Anterior cingulate cortex (tissue), 58 donors: ENCODE results near the gene SH3TC2.

ENCODE experiments used
- DNase-seq, 58 donors: peaks; one replicate each; lab custom pipeline; 2025; lab: John Stamatoyannopoulos, UW

The SH3TC2 gene

DNA sequence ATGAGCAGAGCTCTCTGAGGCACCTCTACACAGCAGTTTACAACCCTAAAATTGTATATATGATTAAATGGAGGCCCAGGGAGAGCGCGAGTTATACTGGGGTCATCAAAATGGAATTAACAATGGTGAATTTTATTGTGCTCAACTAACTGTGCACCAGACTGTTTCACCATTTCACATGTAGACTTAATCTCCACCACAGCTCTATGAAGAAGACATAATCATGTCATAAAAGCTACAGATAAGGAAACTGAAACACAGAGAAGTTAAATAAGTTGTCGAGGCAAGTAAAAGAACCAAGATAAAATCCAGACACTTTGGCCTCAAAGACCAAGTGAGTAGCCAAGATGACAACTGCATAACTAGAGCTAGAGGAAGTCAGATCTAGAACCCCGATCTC is 1.5 kb downstream of the SH3TC2 start:
- no peak for DNase-seq

DNA sequence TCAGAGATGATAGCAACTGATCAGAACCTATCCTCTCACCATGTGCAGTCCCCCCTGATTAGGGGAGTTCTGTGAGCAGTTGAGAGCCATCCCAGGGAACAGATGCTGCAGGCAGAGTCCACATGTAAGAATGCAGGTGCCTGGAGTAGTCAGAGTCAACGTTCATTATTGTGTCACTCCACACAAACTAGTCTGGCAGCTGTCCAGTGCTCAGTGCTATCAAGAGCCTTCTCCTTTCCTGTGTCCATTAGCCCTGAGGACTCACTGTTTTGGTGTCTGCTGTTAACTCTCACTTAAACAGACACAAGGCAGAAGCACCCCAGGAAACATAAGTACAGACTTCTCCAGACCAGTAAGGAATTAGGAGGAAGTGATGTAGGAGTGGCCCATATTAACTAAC is 2.5 kb downstream of the SH3TC2 start:
- peak in 5 of 58 donors; percentile 3 to 49 (median 13) for DNase-seq

DNA sequence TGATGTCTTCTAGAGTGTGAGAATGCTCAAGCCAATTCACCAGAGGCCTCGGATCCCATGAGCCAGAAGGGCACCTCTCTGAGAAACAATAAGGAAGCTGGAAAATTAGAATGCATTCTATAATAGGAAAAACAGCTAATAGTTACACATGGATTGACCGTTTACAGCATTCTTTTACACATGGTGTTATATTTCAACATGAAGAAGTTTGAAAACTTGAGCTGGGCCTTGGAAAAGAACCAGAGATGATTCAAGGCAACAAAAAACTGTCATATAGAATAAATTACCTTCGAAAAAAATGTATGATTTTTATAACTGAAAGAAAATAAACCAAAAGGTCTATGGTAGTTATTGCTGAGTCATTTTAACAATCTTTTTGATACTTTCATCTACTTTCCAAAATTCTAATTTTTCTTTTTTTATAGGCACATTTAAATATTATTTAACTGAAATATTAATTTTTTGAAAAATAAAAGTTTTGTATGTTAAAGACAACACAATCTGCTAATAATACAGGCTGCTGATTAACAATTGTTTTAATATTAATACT is 6.2 kb downstream of the SH3TC2 start:
- DNase-seq = no peak

DNA sequence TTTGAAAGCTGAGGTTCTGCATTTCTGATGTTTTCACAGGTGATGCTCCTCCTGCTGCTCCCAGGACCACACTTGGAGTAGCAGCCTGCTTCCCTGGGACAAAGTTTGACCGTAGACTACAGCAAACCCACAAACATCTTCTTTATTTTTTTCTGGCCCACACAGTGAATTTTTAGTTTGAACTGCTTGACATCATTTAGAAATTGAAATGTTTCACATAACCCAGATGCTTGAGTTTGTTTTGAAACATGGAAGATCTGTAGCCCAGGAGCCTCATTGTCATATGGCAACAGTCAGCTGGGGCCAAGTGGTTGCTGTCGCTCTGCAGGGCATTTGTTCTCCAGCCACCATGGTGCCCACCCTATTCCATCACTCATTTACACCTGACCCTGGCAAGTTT is 8.4 kb downstream of the SH3TC2 start:
- DNase-seq = no peak

DNA sequence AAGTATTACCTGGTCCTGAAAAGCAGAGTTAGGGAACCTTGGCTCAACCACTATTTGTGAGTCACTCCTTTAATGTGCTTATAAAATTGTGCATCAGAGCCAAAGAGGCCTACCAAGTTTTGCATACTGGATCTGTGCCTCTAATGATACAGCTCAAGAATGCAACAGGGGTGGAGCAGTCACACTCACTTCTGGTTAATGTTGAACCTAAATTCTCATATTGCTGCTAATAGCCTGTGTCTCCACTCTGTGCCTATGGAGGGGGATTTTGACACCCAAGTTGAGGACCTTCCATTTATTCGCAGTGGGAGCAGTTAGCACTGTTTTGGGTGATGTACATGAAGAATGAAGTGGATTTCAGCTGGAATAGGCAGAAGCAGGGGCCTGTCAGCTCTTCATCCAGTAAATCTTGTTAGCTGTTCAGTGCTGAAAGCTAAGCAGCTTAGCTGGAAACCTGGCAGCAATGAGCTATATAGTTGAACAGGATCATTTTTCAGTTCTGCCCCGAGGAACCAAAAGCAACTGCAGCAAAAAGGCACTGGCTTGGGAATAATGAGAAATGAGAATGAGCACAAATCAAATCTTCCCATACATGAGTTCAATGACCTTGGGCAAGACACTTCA is 9.7 kb downstream of the SH3TC2 start:
- no peak for DNase-seq

DNA sequence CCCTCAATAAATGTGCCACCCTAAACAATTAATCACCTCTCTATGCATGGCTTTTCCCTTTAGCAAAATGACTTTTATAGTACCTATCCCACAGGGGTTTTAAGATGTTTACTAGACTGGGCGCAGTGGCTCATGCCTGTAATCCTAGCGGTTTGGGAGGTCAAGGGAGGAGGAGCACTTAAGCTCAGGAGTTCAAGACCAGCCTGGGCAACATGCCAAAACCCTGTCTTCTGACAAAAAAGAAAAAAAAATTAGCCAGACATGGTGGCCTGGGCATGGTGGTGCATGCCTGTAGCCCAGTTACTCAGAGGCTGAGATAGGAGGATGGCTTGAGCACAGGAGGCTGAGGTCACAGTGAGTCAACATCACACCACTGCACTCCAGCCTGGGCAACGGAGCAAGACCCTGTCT is 13.5 kb downstream of the SH3TC2 start:
- DNase-seq = peak in 1 of 58 donors; percentile 21

DNA sequence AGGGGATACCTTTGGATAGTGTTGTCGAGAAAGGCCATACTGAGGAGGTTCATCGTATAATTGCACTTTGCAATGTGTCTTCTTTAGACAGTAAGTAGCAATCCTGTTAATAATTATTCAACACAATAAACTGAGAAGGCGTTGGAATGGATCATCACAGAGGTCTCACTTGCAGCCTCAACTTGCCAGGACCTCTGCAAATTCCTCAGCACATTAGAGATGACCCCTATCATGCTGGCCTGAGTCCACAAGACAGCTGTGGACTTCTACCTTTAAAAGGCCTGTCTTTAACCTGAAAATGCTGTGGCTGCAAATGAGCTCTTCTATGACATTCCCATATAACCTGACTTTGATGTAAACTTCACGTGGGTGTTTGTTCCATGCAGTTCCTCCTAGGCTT is 14.1 kb downstream of the SH3TC2 start:
- DNase-seq = no peak

DNA sequence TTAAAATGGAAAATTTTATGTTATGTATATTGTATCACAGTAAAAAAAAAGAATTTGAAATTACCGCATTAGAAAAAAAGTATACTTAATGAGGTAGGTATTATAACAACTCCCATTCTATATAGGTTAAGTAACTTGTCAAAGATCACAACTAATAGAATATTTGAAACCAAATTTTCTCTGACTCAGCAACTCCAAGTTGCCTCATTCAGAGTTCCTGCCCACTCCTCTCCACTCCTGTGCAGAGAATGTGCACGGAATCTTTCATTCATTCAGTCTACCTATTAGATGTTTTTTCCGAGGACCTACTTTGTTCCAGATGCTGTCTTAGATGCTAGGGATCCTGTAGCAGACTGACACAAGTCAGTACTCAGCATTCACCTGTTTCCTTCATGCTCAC is 15.4 kb downstream of the SH3TC2 start:
- no peak for DNase-seq

DNA sequence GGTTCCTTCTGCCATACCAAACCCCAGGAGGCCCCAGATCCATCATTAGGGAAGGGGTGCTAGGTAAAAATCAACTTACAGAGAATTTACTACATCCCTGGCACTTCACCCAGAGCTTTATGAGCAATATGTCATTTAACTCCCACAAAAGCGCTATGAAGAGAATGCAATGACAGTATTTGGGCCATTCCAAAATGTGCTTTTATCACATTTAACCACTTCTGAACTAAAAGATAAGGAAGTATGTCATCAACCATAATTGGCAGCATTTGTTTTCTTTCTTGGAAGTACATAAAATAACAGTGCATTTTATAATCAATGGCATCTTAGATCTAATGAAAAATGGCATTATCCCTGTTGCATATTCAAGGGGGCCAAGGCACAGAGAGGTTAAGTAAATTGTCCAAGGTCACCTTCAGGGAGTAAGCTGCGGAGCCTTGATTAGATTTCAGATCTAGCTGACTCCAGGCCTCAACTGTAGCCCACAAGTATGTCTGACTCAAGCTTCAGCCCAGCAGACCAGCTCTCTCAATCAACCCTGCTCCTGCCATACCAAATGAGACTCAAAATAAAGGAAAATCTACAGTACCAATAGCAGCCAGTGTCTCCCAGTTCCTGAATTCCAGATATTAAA is 16.5 kb downstream of the SH3TC2 start:
- DNase-seq = no peak

DNA sequence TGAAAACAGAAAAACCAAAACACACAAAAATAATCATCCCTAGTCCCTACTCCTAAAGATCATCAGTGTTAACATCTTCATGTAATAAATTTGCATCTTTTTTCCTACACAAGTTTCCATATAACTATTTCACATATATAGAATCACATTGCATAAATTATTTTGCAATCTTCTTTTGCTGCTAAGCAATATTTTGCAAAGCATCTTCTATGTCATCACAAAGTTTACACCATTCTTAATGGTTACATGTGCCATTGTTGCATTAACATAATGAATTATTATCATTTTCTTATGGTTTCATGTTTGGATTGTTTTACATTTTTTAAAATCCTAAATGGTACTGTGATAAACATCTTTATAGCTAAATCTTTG is 17.8 kb downstream of the SH3TC2 start:
- DNase-seq = no peak

DNA sequence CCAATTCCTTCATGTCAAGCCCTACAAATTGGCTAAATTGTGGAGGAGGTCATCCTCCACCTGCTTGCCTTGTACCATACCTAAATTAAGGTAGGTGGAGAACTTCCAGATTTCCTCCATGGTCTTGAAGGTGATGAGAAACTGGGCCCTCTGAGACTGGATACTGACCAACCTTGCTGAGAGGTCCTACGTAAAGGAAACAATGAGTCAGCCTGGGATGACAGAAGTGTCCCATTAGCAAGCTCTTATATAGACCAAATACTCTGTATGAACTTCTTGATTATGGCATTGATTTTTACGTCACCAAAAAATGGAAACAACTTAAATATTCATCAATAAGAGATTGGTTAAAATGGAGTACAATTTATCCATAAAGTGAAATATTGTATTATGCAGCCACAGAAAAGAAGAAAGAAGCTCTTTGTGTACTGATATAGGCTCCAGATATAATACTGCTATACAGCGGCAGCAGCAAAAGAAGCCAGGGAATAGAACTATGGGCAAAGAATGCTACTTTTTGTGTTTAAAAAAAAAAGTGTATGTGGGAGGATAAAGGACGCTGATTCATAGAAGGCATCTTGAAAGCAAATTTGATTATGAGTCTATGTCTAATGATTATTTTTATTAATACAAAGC is 18.3 kb downstream of the SH3TC2 start:
- no peak for DNase-seq

DNA sequence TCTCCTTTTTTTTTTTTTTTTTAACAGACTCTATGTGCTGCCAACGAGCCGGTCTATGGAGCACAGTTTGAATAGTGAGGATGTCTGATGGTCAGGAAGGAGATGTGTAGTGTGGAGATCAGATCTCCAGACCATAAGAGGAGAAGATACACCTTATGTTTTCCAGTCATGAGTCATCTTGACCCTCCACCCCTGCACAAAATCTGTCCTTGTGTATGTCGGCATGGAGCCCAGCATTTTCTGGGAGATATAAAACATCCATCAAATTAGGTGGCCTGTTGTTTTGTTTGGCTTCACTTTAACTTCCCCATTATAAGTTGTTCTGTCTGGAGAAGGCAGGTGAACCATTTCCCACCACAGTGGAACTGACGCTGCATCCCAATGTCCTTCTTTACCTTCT is 19.2 kb downstream of the SH3TC2 start:
- no peak for DNase-seq

DNA sequence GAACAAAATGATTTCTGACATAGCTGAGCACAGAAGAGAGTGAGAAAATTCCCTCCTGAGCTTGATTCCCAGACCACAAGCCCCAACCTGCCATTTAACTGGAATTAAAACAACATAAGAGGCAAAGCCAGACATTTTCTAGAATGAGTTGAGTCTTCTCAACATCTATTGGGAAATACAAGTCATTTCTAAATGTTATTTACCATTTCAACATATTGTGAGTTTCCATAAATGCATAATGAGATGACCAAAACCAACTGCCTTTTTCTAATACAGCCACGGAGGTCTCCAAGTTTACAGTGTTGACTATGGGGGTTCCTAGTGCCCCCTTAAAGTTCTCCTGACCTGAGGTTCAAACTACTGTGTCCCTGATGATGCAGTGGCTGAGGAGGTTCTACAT is 20.0 kb downstream of the SH3TC2 start:
- DNase-seq = no peak

DNA sequence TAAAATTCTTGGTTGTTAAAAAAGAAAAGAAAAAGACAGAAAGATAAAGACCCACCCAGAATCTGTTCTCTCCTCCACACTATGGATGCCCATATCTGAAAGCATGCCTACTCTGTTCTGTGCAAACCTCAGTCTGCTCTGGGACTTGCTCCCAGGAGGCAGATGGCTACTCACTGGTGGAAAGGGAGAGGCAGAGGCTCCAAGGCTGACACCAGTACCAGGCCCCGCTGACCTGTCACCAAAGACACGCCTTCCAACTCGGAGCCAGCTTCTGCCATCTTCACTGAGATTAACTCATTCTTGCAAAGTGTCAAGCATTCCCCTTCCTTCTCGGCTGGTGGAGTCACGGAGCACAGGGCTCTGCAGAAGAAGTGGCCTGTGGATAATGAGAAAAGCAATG is 21.6 kb downstream of the SH3TC2 start:
- DNase-seq = peak in 10 of 58 donors; percentile 2 to 22 (median 14)

DNA sequence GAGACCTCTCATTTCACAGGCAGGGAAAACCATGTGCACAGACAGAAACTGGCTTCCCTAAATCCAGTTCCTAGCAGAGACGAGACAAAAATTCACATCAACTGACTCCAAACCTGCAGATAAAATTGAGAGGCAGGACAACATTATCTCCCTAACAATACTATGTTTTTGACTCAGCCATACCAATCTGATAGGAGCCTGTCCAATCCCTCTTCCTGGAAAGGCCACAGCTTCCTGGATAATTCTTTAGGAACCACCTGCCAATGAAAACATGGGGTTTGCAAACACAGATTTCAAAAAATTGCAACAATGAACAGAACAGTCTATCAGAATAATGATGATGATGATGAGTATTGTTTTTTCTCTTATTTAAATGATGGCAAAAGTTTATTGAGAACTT is 22.4 kb downstream of the SH3TC2 start:
- no peak for DNase-seq

DNA sequence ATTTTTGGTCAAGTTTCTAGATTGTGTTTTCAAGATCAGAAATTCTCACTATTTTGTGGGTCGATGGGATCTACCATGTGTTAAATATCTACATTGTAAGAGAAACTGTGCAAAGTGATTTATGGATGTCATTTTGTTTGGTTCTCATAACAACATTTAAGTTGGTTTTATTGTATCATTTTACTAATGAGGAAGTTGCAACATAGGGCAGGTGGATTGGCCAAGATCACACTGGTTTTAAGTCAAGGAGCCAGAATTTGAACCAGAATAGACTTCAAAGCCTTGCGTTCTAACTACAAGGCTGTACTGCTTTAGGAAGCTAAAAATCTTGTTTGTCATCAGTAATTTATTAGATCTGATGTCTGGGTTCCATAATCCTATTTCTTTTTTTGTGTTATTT is 23.4 kb downstream of the SH3TC2 start:
- no peak for DNase-seq

DNA sequence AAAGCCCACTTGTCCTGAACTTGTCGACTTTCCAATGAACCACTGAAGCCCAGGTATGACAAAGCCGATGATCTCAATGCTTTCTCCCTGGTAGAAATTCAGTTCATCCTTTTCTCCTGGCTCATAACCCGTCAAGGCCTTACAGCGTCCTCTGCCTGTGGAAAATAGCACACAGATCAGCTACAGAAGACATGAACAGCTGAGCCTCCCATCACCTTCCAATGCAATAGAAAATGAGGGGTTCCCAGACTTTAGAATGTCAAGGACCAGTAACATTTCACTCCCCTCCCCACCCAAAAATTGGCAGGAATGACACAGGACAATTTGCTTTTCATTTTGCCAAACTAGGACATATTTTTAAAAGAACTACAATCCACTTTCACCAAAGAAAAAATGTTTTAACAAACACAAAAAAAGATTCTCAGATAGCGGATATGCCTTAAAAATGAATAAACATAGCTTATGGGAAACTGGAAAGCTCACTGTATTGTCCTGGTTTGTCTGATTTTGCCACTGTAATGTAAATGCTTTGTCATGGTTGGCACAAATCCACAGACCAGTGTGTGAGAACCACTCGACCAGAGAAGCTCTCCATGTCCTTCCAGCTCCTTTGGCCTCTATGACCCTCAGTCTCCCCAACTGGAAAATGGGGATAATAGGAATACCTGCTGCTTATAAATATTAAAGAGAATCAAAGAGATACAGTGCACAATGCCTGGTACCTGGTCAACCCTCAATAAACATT is 24.4 kb downstream of the SH3TC2 start:
- no peak for DNase-seq

DNA sequence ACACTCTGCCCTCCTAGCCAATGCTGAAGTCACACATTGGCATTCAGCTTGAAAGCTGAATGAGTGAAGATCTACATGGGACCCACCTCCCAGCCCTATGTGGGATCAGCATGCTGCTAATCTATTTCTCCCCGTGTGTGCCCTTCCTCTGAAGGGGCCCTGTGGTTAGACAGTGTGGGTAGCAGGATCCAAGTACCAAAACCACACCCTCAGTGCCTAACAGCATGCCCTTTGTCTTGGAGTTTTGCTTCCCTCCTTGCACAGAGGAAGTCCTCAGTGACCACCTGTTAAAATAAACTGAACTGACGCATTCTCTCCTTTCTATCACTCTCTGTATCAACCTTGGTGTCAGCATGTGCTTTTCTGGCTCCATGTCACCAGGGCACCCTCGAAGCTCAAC is 25.0 kb downstream of the SH3TC2 start:
- no peak for DNase-seq

DNA sequence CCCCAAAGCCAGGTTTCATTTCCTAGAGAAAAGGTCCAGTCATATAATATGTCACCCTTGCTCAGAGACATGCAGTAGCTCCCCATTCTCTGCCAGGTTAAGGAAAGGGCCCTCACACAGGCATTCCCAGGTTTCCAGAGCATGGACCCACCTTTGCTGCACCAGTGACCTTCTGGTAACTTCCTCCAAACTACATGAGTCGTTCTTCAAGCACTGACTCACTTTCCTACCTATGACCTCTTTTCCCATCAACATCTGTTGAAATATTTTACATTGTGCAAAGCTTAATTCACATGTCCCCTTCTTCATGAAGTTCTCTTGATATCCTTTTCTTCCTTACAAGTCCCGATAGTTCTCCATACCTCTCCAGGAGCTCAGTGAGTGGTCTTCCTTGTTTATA is 25.9 kb downstream of the SH3TC2 start:
- DNase-seq = no peak

DNA sequence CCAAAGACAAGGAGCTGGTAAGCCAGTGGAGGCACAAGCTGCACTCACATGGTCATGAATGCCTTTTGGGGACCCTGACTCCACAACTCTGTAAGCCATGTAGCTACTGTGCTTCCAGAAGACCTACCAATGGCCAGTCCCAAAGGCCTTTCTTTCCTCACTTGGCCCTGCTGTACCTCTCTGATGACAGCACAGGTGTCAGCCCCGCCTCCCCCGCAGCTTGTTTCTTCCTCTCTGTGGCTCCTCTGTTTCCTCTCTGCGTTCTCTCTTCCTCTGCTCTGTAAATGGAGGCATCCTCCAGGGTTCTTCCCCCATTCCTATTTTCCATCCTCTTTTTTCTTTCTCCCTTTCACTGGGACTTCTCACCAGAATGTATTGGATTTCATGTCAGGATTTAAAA is 26.7 kb downstream of the SH3TC2 start:
- no peak for DNase-seq

DNA sequence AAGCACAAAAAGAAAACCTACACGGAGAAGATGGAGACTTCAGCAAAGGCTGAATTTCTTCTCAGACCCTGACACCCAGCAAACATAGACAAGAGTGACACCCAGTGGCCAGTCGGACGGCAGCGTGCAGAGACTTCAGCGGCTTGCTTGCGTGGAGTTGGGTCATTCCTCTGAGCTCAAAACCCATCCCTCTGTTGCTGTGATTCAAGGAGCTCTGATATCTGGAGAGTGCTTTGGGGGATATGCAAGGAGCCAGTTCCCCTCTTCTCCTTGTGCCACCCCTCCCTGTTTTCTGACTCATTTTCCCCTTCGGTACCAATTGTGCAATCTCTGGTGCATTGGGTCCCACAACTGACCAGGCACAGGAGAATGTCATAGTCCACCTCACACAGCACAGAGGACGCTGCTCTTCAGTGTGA is 27.5 kb downstream of the SH3TC2 start:
- DNase-seq = peak in 54 of 58 donors; percentile 9 to 84 (median 56)
